Upper lobe of left lung (tissue), 6 donors: ENCODE data around the gene RABGGTB. TPM values are rescaled to one million over a fixed set of nuclear protein-coding genes. Genes with fewer than 3 reads are reported as not detected.
"Not testable (repeated sequence)": the region's sequence is repeated elsewhere in the genome, so short reads cannot be mapped to it uniquely, and the experiment has no call there.

Experiments used
- ATAC-seq, 2 donors: fragments of 200-7000 bp; cut with Tn5 transposase; one replicate each; pipeline ENCODE4 v1.9.1; 2022; ENCODE audit warnings: mild to moderate bottlenecking in 2 of 2, moderate library complexity in 2 of 2; ENCODE audit not compliant: low FRiP score in 2 of 2
- DNase-seq, 2 donors: peaks; one replicate each; pipeline ENCODE4 v3.0.0-alpha.2; 2019 to 2020
- H3K27ac ChIP-seq, 4 donors: fragments of 200-600 bp; sonication (generic); one replicate each; pipeline ENCODE4 v1.5.1; 2016 to 2019
- H3K27me3 ChIP-seq, 4 donors: fragments of 200-600 bp; sonication (generic); one replicate each; pipeline ENCODE4 v1.5.1; 2017 to 2019
- H3K36me3 ChIP-seq, 4 donors: fragments of 200-600 bp; sonication (generic); one replicate each; pipeline ENCODE4 v1.5.1; 2016 to 2019
- H3K4me1 ChIP-seq, 4 donors: fragments of 200-600 bp; sonication (generic); one replicate each; pipeline ENCODE4 v1.5.1; 2018 to 2019
- H3K4me3 ChIP-seq, 4 donors: fragments of 200-600 bp; sonication (generic); one replicate each; pipeline ENCODE4 v1.5.1; 2017 to 2019; ENCODE audit warnings: mild to moderate bottlenecking in 2 of 4, moderate library complexity in 1 of 4
- H3K9me3 ChIP-seq, 4 donors: fragments of 200-600 bp; sonication (generic); one replicate each; pipeline ENCODE4 v1.5.1; 2018 to 2019
- CTCF ChIP-seq, 6 experiments: fragments of 450-650 bp in 4 of 6; fragments of 200-600 bp in 2 of 6; sonication (generic) in 2 of 6; IDR thresholded peaks; one replicate each; pipeline ENCODE4 v1.5.1; 2016 to 2019; ENCODE audit warnings: antibody characterized with exemption in 6 of 6
- EP300 ChIP-seq, 4 donors: sonication (generic); formaldehyde crosslinking; IDR thresholded peaks; one replicate each; pipeline ENCODE4 v1.5.1; 2017; ENCODE audit warnings: antibody characterized with exemption in 4 of 4, control low read depth in 2 of 4
- POLR2A ChIP-seq, 4 donors: fragments of 450-650 bp; IDR thresholded peaks; one replicate each; pipeline ENCODE4 v1.5.1; 2016 to 2017; ENCODE audit warnings: antibody characterized with exemption in 4 of 4, mild to moderate bottlenecking in 2 of 4
- POLR2AphosphoS5 ChIP-seq, 2 donors: sonication (generic); formaldehyde crosslinking; IDR thresholded peaks; one replicate each; pipeline ENCODE4 v1.5.1; 2017; ENCODE audit warnings: antibody characterized with exemption in 2 of 2
- whole genome bisulfite sequencing, 2 donors: methylation state at CpG; one replicate each; pipeline ENCODE4 v1.1.5; 2017 to 2018; 5-methylcytosine and 5-hydroxymethylcytosine counted together
- total RNA-seq, 6 donors: library from RNA; depleted of rRNA in 4 of 6; stranded (reverse); fragments of >200 nt in 4 of 6; gene quantifications; one replicate each; pipeline versions ENCODE4 v1.1.0 to v1.2.1, GENCODE V29; 2016 to 2021
- donor health status: DM: no; HTN: no; CAD: no; lungs with moderate emphysema.
- donor health status: DM: no; HTN: yes; CAD: no; lungs with severe emphysema.

RABGGTB gene
- total RNA-seq, 6 donors from 2014 or later: 45.5 to 98.3 (median 60.6) TPM

- H3K27ac ChIP-seq, ATAC-seq, H3K27me3 ChIP-seq, H3K36me3 ChIP-seq, H3K4me3 ChIP-seq, DNase-seq, H3K9me3 ChIP-seq: not testable (repeated sequence)
- H3K4me1 ChIP-seq: peaks cover 20 to 33% (median 25%) of the 10 kb centered on the region in 4 donors
- 95 to 97% methylated on average over 4 of the region's 4 CpGs for WGBS, 2 donors
Observed at GRCh38 chr1:75783920-75784319, 2.1 kb upstream of the RABGGTB start.

GRCh38 chr1:75785320-75785982 is 605 bp upstream of the RABGGTB start:
- Histone ChIP-seq H3K36me3 (peaks cover 0 to 12% (median 5%) of the 10 kb centered on the region in 4 donors), H3K9me3 (no peaks in the 10 kb centered on the region), H3K27ac (peak overlapping the region; percentile 78 to 96 (median 84)), H3K4me3 (peak overlapping the region; percentile 40 to 74 (median 65)), H3K4me1 (peaks cover 22 to 48% (median 40%) of the 10 kb centered on the region in 4 donors), H3K27me3 (no peaks in the 10 kb centered on the region)
- ATAC-seq (peak; percentile 21 to 60), DNase-seq (no peak)
- whole genome bisulfite sequencing, 2 donors: 11 to 15% methylated on average over 9 of the region's 9 CpGs
- TF ChIP-seq POLR2A (IDR thresholded peaks at IDR 0.05) (no peak), CTCF (IDR thresholded peaks at IDR 0.05) (no peak), POLR2AphosphoS5 (IDR thresholded peaks at IDR 0.05) (no peak), EP300 (IDR thresholded peaks at IDR 0.05) (no peak)

GRCh38 chr1:75786901-75787493 is 941 bp downstream of the RABGGTB start:
- peak overlapping the region; percentile 61 to 78 (median 72) for H3K4me3 ChIP-seq
- ATAC-seq: no peak
- H3K36me3 ChIP-seq: peaks cover 0 to 28% (median 15%) of the 10 kb centered on the region in 4 donors
- TF ChIP-seq CTCF (IDR thresholded peaks at IDR 0.05): no peak
- no peak for TF ChIP-seq POLR2A (IDR thresholded peaks at IDR 0.05)
- TF ChIP-seq EP300 (IDR thresholded peaks at IDR 0.05): no peak
- whole genome bisulfite sequencing, 2 donors: 4 to 5% methylated on average over 10 of the region's 10 CpGs
- no peaks in the 10 kb centered on the region for H3K27me3 ChIP-seq
- H3K27ac ChIP-seq: peak overlapping the region; percentile 78 to 96 (median 84)
- H3K4me1 ChIP-seq: peaks cover 34 to 62% (median 49%) of the 10 kb centered on the region in 4 donors
- H3K9me3 ChIP-seq: no peaks in the 10 kb centered on the region
- no peak for DNase-seq

GRCh38 chr1:75787524-75787923 is 1.5 kb downstream of the RABGGTB start:
- Histone ChIP-seq H3K27me3 (no peaks in the 10 kb centered on the region), H3K36me3 (peaks cover 5 to 33% (median 20%) of the 10 kb centered on the region in 4 donors), H3K27ac (peak overlapping the region; percentile 78 to 96 (median 84)), H3K4me1 (peaks cover 34 to 62% (median 49%) of the 10 kb centered on the region in 4 donors), H3K4me3 (peak overlapping the region; percentile 24 to 74 (median 65)), H3K9me3 (no peaks in the 10 kb centered on the region)
- DNase-seq: no peak
- no peak for ATAC-seq
- no peak for TF ChIP-seq POLR2AphosphoS5 (IDR thresholded peaks at IDR 0.05)
- WGBS, 2 donors: 10 to 18% methylated on average over 4 of the region's 4 CpGs

GRCh38 chr1:75789988-75790387 is 3.9 kb downstream of the RABGGTB start:
- peak overlapping the region in 1 of 4 donors; percentile 21 for H3K4me3 ChIP-seq
- ATAC-seq (no peak), DNase-seq (no peak)
- TF ChIP-seq POLR2AphosphoS5 (IDR thresholded peaks at IDR 0.05) (no peak), CTCF (IDR thresholded peaks at IDR 0.05) (no peak), POLR2A (IDR thresholded peaks at IDR 0.05) (no peak), EP300 (IDR thresholded peaks at IDR 0.05) (no peak)
- H3K4me1 ChIP-seq: peaks cover 34 to 60% (median 49%) of the 10 kb centered on the region in 4 donors
- H3K27ac ChIP-seq: no peak overlapping the region
- no peaks in the 10 kb centered on the region for H3K9me3 ChIP-seq
- no peaks in the 10 kb centered on the region for H3K27me3 ChIP-seq
- H3K36me3 ChIP-seq: peaks cover 11 to 58% (median 40%) of the 10 kb centered on the region in 4 donors
